Measurements from ENCODE around the gene APBB3.
"Not testable (repeated sequence)": the region's sequence is repeated elsewhere in the genome, so short reads cannot be mapped to it uniquely, and the experiment has no call there.

APBB3 gene

GRCh38 chr5:140603734-140604133 is 39.3 kb upstream of the APBB3 start:
- ChIA-PET POLR2A (no interaction called here), CTCF (no interaction called here)
- no peak for TF ChIP-seq CTCF (IDR thresholded peaks at IDR 0.05; ENCODE audit: insufficient read depth, low read length, missing control alignments)
- H3K4me3 ChIP-seq (ENCODE audit: low read depth, low read length) = no peak overlapping the region
- DNase-seq (ENCODE audit: low read depth, low spot score) = no peak

- POLR2A ChIA-PET; DNase-seq (ENCODE audit: low read depth, low spot score); H3K4me3 ChIP-seq (ENCODE audit: low read depth, low read length); CTCF ChIA-PET: not testable (repeated sequence)
Measured at GRCh38 chr5:140603446-140603698, 39.0 kb upstream of the APBB3 start.

- no peak for TF ChIP-seq CTCF (IDR thresholded peaks at IDR 0.05; ENCODE audit: insufficient read depth, low read length, missing control alignments)
- ChIA-PET CTCF (no interaction called here), POLR2A (no interaction called here)
- no peak overlapping the region for H3K4me3 ChIP-seq (ENCODE audit: low read depth, low read length)
- DNase-seq (ENCODE audit: low read depth, low spot score) = no peak
Measured at GRCh38 chr5:140602147-140602546, 37.7 kb upstream of the APBB3 start.

GRCh38 chr5:140600096-140600495 is 35.7 kb upstream of the APBB3 start:
- TF ChIP-seq CTCF (IDR thresholded peaks at IDR 0.05; ENCODE audit: insufficient read depth, low read length, missing control alignments) = no peak
- CTCF ChIA-PET = no interaction called here
- no peak for DNase-seq (ENCODE audit: low read depth, low spot score)
- POLR2A ChIA-PET = interaction anchor here (0.7 kb wide), 1 partner anchor 10 kb away, joined by 3 read pairs; no protein-coding TSS in a partner anchor
- H3K4me3 ChIP-seq (ENCODE audit: low read depth, low read length) = no peak overlapping the region

GRCh38 chr5:140598836-140599235 is 34.4 kb upstream of the APBB3 start:
- POLR2A ChIA-PET = no interaction called here
- DNase-seq (ENCODE audit: low read depth, low spot score) = no peak
- H3K4me3 ChIP-seq (ENCODE audit: low read depth, low read length) = no peak overlapping the region
- no peak for TF ChIP-seq CTCF (IDR thresholded peaks at IDR 0.05; ENCODE audit: insufficient read depth, low read length, missing control alignments)
- CTCF ChIA-PET = no interaction called here

GRCh38 chr5:140596321-140596741 is 31.9 kb upstream of the APBB3 start:
- DNase-seq (ENCODE audit: low read depth, low spot score) = no peak
- POLR2A ChIA-PET = no interaction called here
- CTCF ChIA-PET = interaction anchor here (1.2 kb wide), 1 partner anchor 20 kb away, joined by 4 read pairs; no protein-coding TSS in a partner anchor
- no peak overlapping the region for H3K4me3 ChIP-seq (ENCODE audit: low read depth, low read length)
- TF ChIP-seq CTCF (IDR thresholded peaks at IDR 0.05; ENCODE audit: insufficient read depth, low read length, missing control alignments) = no peak

- no peak for TF ChIP-seq CTCF (IDR thresholded peaks at IDR 0.05; ENCODE audit: insufficient read depth, low read length, missing control alignments)
- no peak overlapping the region for H3K4me3 ChIP-seq (ENCODE audit: low read depth, low read length)
- ChIA-PET CTCF (interaction anchor here (1.7 kb wide), 1 partner anchor 40 kb away, joined by 6 read pairs; no protein-coding TSS in a partner anchor), POLR2A (no interaction called here)
- DNase-seq (ENCODE audit: low read depth, low spot score) = no peak
Measured at GRCh38 chr5:140595538-140596300, 31.3 kb upstream of the APBB3 start.
